Natural killer cell (primary cell): ENCODE results near the gene HEPN1. TPM values are rescaled to one million over a fixed set of nuclear protein-coding genes. Genes with fewer than 3 reads are reported as not detected.

ENCODE experiments used
- ATAC-seq, 3 donors: fragments of 150-1000 bp in 2 of 3; fragments of 200-7000 bp in 1 of 3; cut with Tn5 transposase; 1 replicate in 1 of 3; 2 replicates in 2 of 3; pipeline ENCODE4 v1.10.0; 2021; ENCODE audit warnings: mild to moderate bottlenecking in 2 of 3, moderate library complexity in 2 of 3
- DNase-seq, 2 donors: peaks; one replicate each; pipeline versions ENCODE4 v3.0.0 to v3.0.0-alpha.2; 2013 to 2021; ENCODE audit warnings: mixed read lengths in 1 of 2
- H3K27ac ChIP-seq: one replicate; pipeline ENCODE4 v1.5.1; 2013; ENCODE audit warnings: mild to moderate bottlenecking, low read length
- H3K27me3 ChIP-seq: one replicate; pipeline ENCODE4 v1.6.1; 2013; ENCODE audit warnings: low read length; ENCODE audit not compliant: control insufficient read depth, insufficient read depth
- H3K36me3 ChIP-seq: one replicate; pipeline ENCODE4 v1.6.1; 2013; ENCODE audit warnings: low read length; ENCODE audit not compliant: control insufficient read depth, insufficient read depth
- H3K4me1 ChIP-seq: one replicate; pipeline ENCODE4 v1.6.1; 2013; ENCODE audit warnings: low read length; ENCODE audit not compliant: control insufficient read depth, insufficient read depth
- H3K4me3 ChIP-seq: one replicate; pipeline ENCODE4 v1.5.1; 2013; ENCODE audit warnings: low read length
- H3K9me3 ChIP-seq: one replicate; pipeline ENCODE4 v1.6.1; 2013; ENCODE audit warnings: low read length; ENCODE audit not compliant: control insufficient read depth, insufficient read depth
- H3K27ac Mint-ChIP-seq, 2 donors: one replicate each; pipeline ENCODE4 v1.8.0; 2022; ENCODE audit warnings: mild to moderate bottlenecking in 2 of 2, mixed read lengths in 2 of 2, moderate library complexity in 1 of 2
- H3K27me3 Mint-ChIP-seq, 2 donors: one replicate each; pipeline ENCODE4 v1.8.0; 2022; ENCODE audit warnings: low read depth in 2 of 2, mixed read lengths in 2 of 2
- H3K36me3 Mint-ChIP-seq: one replicate; pipeline ENCODE4 v1.8.0; 2022; ENCODE audit warnings: mixed read lengths
- H3K4me1 Mint-ChIP-seq, 2 donors: one replicate each; pipeline ENCODE4 v1.8.0; 2022; ENCODE audit warnings: mixed read lengths in 2 of 2
- H3K4me3 Mint-ChIP-seq: one replicate; pipeline ENCODE4 v1.8.0; 2022; ENCODE audit warnings: mild to moderate bottlenecking, moderate library complexity, mixed read lengths
- H3K9me3 Mint-ChIP-seq, 2 donors: one replicate each; pipeline ENCODE4 v1.8.0; 2022; ENCODE audit warnings: mixed read lengths in 2 of 2
- CTCF ChIP-seq: fragments of 200-600 bp; IDR thresholded peaks from one replicate; pipeline ENCODE4 v1.8.0; 2022; ENCODE audit warnings: antibody characterized with exemption
- WGBS: methylation state at CpG from one replicate; pipeline ENCODE4 v1.1.7; 2013; ENCODE audit warnings: missing lambda C conversion rate; ENCODE audit not compliant: insufficient coverage; 5-methylcytosine and 5-hydroxymethylcytosine counted together
- intact Hi-C: fragments of 100-400 bp; cut with micrococcal nuclease; formaldehyde crosslinking; loops from one replicate; pipeline ENCODE4 v1.14.2; 2022
- total RNA-seq, 4 donors: library from RNA; stranded (reverse); fragments of 120-200 nt in 1 of 4; gene quantifications; one replicate each; pipeline versions ENCODE4 v1.2.3 to v1.2.4, GENCODE V29; 2013 to 2022

Gene HEPN1
- total RNA-seq, 3 donors from 2014 or later (not counting 1 experiment from before 2014, with no cell fraction given), result not detected

- Histone ChIP-seq H3K27ac (no peak overlapping the region), H3K4me1 (no peaks in the 10 kb centered on the region), H3K4me3 (no peak overlapping the region), H3K27me3 (no peaks in the 10 kb centered on the region), H3K36me3 (no peaks in the 10 kb centered on the region), H3K9me3 (no peaks in the 10 kb centered on the region)
- no peaks in the 10 kb centered on the region for H3K9me3 Mint-ChIP-seq
- H3K27ac Mint-ChIP-seq, result no peak overlapping the region
- TF ChIP-seq CTCF, result no peak
- peaks cover 0 to 5% of the 10 kb centered on the region in 2 donors for H3K4me1 Mint-ChIP-seq
- no peak overlapping the region for H3K4me3 Mint-ChIP-seq
- DNase-seq (no peak), ATAC-seq (no peak)
- H3K27me3 Mint-ChIP-seq, result peaks cover 0 to 5% of the 10 kb centered on the region in 2 donors
- H3K36me3 Mint-ChIP-seq, result no peaks in the 10 kb centered on the region
- intact Hi-C loops, result no loop called here
- 79% methylated on average over 4 of the region's 5 CpGs for WGBS
These were observed 34.1 kb upstream of the HEPN1 start for GRCh38 chr11:124884869-124885479.

- DNase-seq (no peak), ATAC-seq (no peak)
- peaks cover 0 to 5% of the 10 kb centered on the region in 2 donors for H3K27me3 Mint-ChIP-seq
- no peaks in the 10 kb centered on the region for H3K9me3 Mint-ChIP-seq
- Histone ChIP-seq H3K36me3 (no peaks in the 10 kb centered on the region), H3K4me1 (no peaks in the 10 kb centered on the region), H3K27me3 (no peaks in the 10 kb centered on the region), H3K9me3 (no peaks in the 10 kb centered on the region), H3K27ac (no peak overlapping the region), H3K4me3 (no peak overlapping the region)
- WGBS, result 81% methylated on average over 11 of the region's 11 CpGs
- no peak for TF ChIP-seq CTCF
- intact Hi-C loops, result no loop called here
- no peaks in the 10 kb centered on the region for H3K36me3 Mint-ChIP-seq
- no peak overlapping the region for H3K4me3 Mint-ChIP-seq
- no peaks in the 10 kb centered on the region for H3K4me1 Mint-ChIP-seq
- no peak overlapping the region for H3K27ac Mint-ChIP-seq
These were observed 32.6 kb upstream of the HEPN1 start for GRCh38 chr11:124886476-124886875.

- Mint-ChIP-seq H3K4me1 (no peaks in the 10 kb centered on the region), H3K36me3 (no peaks in the 10 kb centered on the region), H3K27me3 (peaks cover 0 to 5% of the 10 kb centered on the region in 2 donors), H3K27ac (no peak overlapping the region), H3K9me3 (no peaks in the 10 kb centered on the region), H3K4me3 (no peak overlapping the region)
- no peak for TF ChIP-seq CTCF
- Histone ChIP-seq H3K27me3 (no peaks in the 10 kb centered on the region), H3K36me3 (no peaks in the 10 kb centered on the region), H3K27ac (no peak overlapping the region), H3K4me3 (no peak overlapping the region), H3K4me1 (no peaks in the 10 kb centered on the region), H3K9me3 (no peaks in the 10 kb centered on the region)
- DNase-seq (no peak), ATAC-seq (no peak)
- WGBS, result 88% methylated on average over 10 of the region's 12 CpGs
- intact Hi-C loops, result no loop called here
These were observed 31.9 kb upstream of the HEPN1 start for GRCh38 chr11:124886978-124887666.
